Lower lobe of right lung (tissue), 2 donors: ENCODE measurements around the gene GBP3. TPM values are rescaled to one million over a fixed set of nuclear protein-coding genes. Genes with fewer than 3 reads are reported as not detected.
"Not testable (repeated sequence)": the region's sequence is repeated elsewhere in the genome, so short reads cannot be mapped to it uniquely, and the experiment has no call there.

Experiments
- ATAC-seq, 2 donors: fragments of 200-7000 bp; cut with Tn5 transposase; one replicate each; pipeline ENCODE4 v1.9.1; 2020 to 2022; ENCODE audit warnings: mild to moderate bottlenecking in 2 of 2, moderate library complexity in 2 of 2
- DNase-seq: peaks from one replicate; pipeline ENCODE4 v3.0.0-alpha.2; 2020
- H3K27ac ChIP-seq: fragments of 200-600 bp; one replicate; pipeline ENCODE4 v1.8.0; 2022
- H3K27me3 ChIP-seq: fragments of 200-600 bp; one replicate; pipeline ENCODE4 v1.8.0; 2022; ENCODE audit warnings: low read depth
- H3K36me3 ChIP-seq: fragments of 200-600 bp; one replicate; pipeline ENCODE4 v1.8.0; 2022; ENCODE audit warnings: mild to moderate bottlenecking
- H3K4me1 ChIP-seq: fragments of 200-600 bp; one replicate; pipeline ENCODE4 v1.8.0; 2022
- H3K4me3 ChIP-seq: fragments of 200-600 bp; one replicate; pipeline ENCODE4 v1.8.0; 2022; ENCODE audit warnings: mild to moderate bottlenecking
- H3K9me3 ChIP-seq: fragments of 200-600 bp; one replicate; pipeline ENCODE4 v1.8.0; 2022
- intact Hi-C: fragments of 100-400 bp; cut with DNase I; formaldehyde crosslinking; loops from one replicate; pipeline ENCODE4 v1.11.0; 2022
- total RNA-seq: library from RNA; stranded (reverse); fragmentation: NEBNext Ultra II Directional; extraction: Animal tissue kit (Norgen Biotek cat#: 25700); gene quantifications from one replicate; pipeline ENCODE4 v1.2.1, GENCODE V29; 2021
- TF ChIP-seq, protein P1 (sequence below): fragments of 200-600 bp; IDR thresholded peaks from one replicate; pipeline ENCODE4 v1.8.0; 2022; ENCODE audit warnings: antibody characterized with exemption, mild to moderate bottlenecking
- donor health status: DM: no; HTN: yes; CAD: no; lungs with severe emphysema.

The GBP3 gene
- total RNA-seq, 1 donor from 2014 or later = 60.2 TPM

DNA sequence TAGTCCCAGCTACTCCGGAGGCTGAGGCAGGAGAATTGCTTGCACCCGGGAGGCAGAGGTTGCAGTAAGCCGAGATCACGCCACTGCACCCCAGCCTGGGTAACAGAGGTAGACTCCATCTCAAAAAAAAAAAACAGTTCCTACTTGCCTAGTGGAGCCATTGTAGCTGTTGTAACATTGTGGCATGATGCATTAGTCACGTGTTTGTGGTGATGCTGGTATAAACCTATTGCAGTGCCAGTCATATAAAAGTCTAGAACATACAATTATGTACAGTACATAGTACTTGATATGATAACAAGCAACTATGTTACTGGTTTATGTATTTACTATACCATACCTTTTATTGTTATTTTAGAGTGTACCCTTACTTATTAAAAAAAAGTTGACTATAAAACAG, 46.4 kb downstream of the GBP3 start:
- Histone ChIP-seq H3K9me3 (no peaks in the 10 kb centered on the region), H3K27ac (no peak overlapping the region), H3K4me3 (no peak overlapping the region), H3K36me3 (peaks cover 15% of the 10 kb centered on the region), H3K4me1 (peaks cover 13% of the 10 kb centered on the region), H3K27me3 (no peaks in the 10 kb centered on the region)
- intact Hi-C loops = no loop called here
- DNase-seq = no peak
- TF ChIP-seq, protein P1, sequence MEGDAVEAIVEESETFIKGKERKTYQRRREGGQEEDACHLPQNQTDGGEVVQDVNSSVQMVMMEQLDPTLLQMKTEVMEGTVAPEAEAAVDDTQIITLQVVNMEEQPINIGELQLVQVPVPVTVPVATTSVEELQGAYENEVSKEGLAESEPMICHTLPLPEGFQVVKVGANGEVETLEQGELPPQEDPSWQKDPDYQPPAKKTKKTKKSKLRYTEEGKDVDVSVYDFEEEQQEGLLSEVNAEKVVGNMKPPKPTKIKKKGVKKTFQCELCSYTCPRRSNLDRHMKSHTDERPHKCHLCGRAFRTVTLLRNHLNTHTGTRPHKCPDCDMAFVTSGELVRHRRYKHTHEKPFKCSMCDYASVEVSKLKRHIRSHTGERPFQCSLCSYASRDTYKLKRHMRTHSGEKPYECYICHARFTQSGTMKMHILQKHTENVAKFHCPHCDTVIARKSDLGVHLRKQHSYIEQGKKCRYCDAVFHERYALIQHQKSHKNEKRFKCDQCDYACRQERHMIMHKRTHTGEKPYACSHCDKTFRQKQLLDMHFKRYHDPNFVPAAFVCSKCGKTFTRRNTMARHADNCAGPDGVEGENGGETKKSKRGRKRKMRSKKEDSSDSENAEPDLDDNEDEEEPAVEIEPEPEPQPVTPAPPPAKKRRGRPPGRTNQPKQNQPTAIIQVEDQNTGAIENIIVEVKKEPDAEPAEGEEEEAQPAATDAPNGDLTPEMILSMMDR = no peak
- no peak for ATAC-seq

DNA sequence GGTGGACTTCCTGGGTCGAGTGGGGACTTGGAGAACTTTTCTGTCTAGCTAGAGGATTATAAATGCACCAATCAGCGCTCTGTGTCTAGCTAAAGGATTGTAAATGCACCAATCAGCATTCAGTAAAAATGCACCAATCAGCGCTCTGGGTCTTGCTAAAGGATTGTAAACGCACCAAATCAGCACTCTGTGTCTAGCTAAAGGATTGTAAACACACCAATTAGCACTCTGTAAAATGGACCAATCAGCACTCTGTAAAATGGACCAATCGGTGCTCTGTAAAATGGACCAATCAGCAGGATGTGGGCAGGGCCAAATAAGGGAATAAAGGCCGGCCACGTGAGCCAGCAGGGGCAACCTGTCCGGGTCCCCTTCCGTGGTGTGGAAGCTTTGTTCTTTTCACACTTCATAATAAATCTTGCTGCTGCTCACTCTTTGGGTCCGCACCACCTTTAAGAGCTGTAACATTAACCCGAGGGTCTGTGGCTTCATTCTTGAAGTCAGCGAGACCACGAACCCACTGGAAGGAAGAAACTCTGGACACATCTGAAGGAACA, 48.0 kb downstream of the GBP3 start:
- ATAC-seq = not testable (repeated sequence)

GRCh38 chr1:88973520-88974137, 49.0 kb downstream of the GBP3 start:
- no peaks in the 10 kb centered on the region for H3K9me3 ChIP-seq
- TF ChIP-seq, protein P1 = peak; percentile 56
- H3K36me3 ChIP-seq = peaks cover 1% of the 10 kb centered on the region
- ATAC-seq = no peak
- intact Hi-C loops = no loop called here
- no peak overlapping the region for H3K4me3 ChIP-seq
- no peak overlapping the region for H3K27ac ChIP-seq
- DNase-seq = no peak
- no peaks in the 10 kb centered on the region for H3K27me3 ChIP-seq
- peaks cover 7% of the 10 kb centered on the region for H3K4me1 ChIP-seq

More for the DNA sequence above, 48.0 kb downstream of the GBP3 start:
- DNase-seq, H3K27me3 ChIP-seq, H3K27ac ChIP-seq, intact Hi-C loops, H3K4me1 ChIP-seq, H3K4me3 ChIP-seq, H3K9me3 ChIP-seq: not testable (repeated sequence)
- H3K36me3 ChIP-seq = peaks cover 11% of the 10 kb centered on the region

- Histone ChIP-seq H3K4me1 (no peaks in the 10 kb centered on the region), H3K27me3 (no peaks in the 10 kb centered on the region), H3K4me3 (no peak overlapping the region), H3K36me3 (peaks cover 79% of the 10 kb centered on the region), H3K9me3 (no peaks in the 10 kb centered on the region), H3K27ac (no peak overlapping the region)
- TF ChIP-seq, protein P1 = no peak
- ATAC-seq (no peak), DNase-seq (no peak)
- intact Hi-C loops = no loop called here
Measured at GRCh38 chr1:88961647-88962275, 60.9 kb downstream of the GBP3 start.

DNA sequence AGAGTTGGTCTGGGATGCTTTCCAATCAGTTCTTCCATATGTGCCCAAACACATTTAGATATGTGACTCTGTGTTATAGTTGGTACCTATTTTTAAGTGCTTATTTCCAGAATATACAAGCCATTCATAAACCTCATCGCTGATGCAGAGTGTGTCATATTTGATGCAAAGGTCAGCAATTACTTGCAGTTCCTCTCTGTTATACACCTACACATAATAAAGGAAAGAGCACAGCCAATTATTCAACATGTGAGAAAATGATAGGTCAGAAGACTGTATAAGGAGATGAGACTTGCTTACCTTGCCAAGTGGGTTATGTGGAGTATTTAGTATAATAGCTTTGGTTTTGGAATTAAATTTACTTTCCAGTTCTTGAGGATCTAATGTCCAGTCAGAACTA, 61.6 kb downstream of the GBP3 start:
- no peaks in the 10 kb centered on the region for H3K27me3 ChIP-seq
- intact Hi-C loops = no loop called here

More for the DNA sequence above, 61.6 kb downstream of the GBP3 start:
- no peaks in the 10 kb centered on the region for H3K4me1 ChIP-seq
- no peak overlapping the region for H3K4me3 ChIP-seq
- ATAC-seq (no peak), DNase-seq (no peak)
- no peaks in the 10 kb centered on the region for H3K9me3 ChIP-seq
- no peak overlapping the region for H3K27ac ChIP-seq
- H3K36me3 ChIP-seq = peaks cover 79% of the 10 kb centered on the region
- TF ChIP-seq, protein P1 = no peak

Other genes starting within 250 kb of the GBP3 start
- 26.0 TPM for gene GTF2B, start 131.3 kb downstream of the GBP3 start, total RNA-seq
- 20.6 TPM for gene KYAT3, start 30.2 kb downstream of the GBP3 start, total RNA-seq
- 19.6 TPM for gene RBMXL1, start 30.2 kb downstream of the GBP3 start, total RNA-seq
- 54.2 TPM for gene GBP1, start 42.3 kb upstream of the GBP3 start, total RNA-seq
- gene GBP2, start 103.2 kb upstream of the GBP3 start, total RNA-seq = 48.8 TPM
- gene GBP7, start 153.1 kb upstream of the GBP3 start, total RNA-seq = not detected
- 41.0 TPM for gene GBP4, start 176.1 kb upstream of the GBP3 start, total RNA-seq
- 9.6 TPM for gene GBP5, start 250.0 kb upstream of the GBP3 start, total RNA-seq